Upper lobe of right lung (tissue), 1 donor: ENCODE data around the gene ANKRD17. TPM values are rescaled to one million over a fixed set of nuclear protein-coding genes. Genes with fewer than 3 reads are reported as not detected.
"Not testable (repeated sequence)": the region's sequence is repeated elsewhere in the genome, so short reads cannot be mapped to it uniquely, and the experiment has no call there.

ENCODE experiments used
- ATAC-seq: fragments of 200-7000 bp; cut with Tn5 transposase; one replicate; pipeline ENCODE4 v1.9.1; 2020; ENCODE audit warnings: mild to moderate bottlenecking, moderate library complexity
- DNase-seq: peaks from one replicate; pipeline ENCODE4 v3.0.0-alpha.2; 2020
- H3K27ac ChIP-seq: fragments of 200-600 bp; one replicate; pipeline ENCODE4 v1.8.0; 2022
- H3K27me3 ChIP-seq: fragments of 200-600 bp; one replicate; pipeline ENCODE4 v1.8.0; 2022; ENCODE audit warnings: mild to moderate bottlenecking
- H3K36me3 ChIP-seq: fragments of 200-600 bp; one replicate; pipeline ENCODE4 v1.8.0; 2022
- H3K4me1 ChIP-seq: fragments of 200-600 bp; one replicate; pipeline ENCODE4 v1.8.0; 2022
- H3K4me3 ChIP-seq: fragments of 200-600 bp; one replicate; pipeline ENCODE4 v1.8.0; 2022; ENCODE audit warnings: mild to moderate bottlenecking
- H3K9me3 ChIP-seq: fragments of 200-600 bp; one replicate; pipeline ENCODE4 v1.8.0; 2022
- CTCF ChIP-seq: fragments of 200-600 bp; IDR thresholded peaks from one replicate; pipeline ENCODE4 v1.8.0; 2022; ENCODE audit warnings: antibody characterized with exemption
- intact Hi-C: fragments of 100-400 bp; cut with DNase I; formaldehyde crosslinking; loops from one replicate; pipeline ENCODE4 v1.11.0; 2022
- total RNA-seq: library from RNA; stranded (reverse); fragmentation: NEBNext Ultra II Directional; extraction: Animal tissue kit (Norgen Biotek cat#: 25700); gene quantifications from one replicate; pipeline ENCODE4 v1.2.1, GENCODE V29; 2021
- donor health status: DM: no; HTN: yes; CAD: no; lungs with severe emphysema.

ANKRD17 gene
- total RNA-seq, 1 donor from 2014 or later = 61.5 TPM

DNA sequence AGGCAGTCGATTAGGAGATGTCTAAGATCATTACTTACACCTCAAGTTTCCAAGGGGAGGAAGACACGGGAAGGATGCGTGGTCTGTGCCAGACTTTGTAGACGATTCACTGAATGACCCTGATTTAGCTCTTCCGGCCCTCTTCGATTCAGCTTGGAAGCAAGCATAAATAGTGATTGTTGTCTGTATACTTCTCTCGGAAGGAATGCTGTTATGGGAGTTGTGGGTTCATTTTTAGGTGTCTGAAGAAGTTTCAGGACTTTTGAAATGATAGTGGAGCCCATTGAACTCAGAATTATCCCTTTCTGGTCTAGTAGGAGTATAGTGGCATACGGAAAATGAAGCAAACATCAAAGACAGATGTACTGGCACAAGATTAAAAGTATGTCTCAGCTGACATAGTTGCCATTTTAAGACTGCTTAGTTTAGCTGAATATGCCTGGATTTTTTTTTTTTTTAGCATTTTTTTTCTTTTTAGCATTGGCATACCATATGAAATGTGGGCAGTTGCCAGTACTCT, 1.0 kb upstream of the ANKRD17 start:
- intact Hi-C loops = loop anchor here (10.0 kb wide), 1 partner anchor 125 kb away; no protein-coding TSS in a partner anchor
- Histone ChIP-seq H3K4me1 (peaks cover 30% of the 10 kb centered on the region), H3K4me3 (peak overlapping the region; percentile 85), H3K36me3 (no peaks in the 10 kb centered on the region), H3K27me3 (no peaks in the 10 kb centered on the region), H3K9me3 (no peaks in the 10 kb centered on the region), H3K27ac (peak overlapping the region; percentile 99)
- DNase-seq (no peak), ATAC-seq (no peak)
- TF ChIP-seq CTCF = no peak

- H3K9me3 ChIP-seq = no peaks in the 10 kb centered on the region
- no peak for ATAC-seq
- TF ChIP-seq CTCF = no peak
- H3K4me3 ChIP-seq = peak overlapping the region; percentile 85
- peaks cover 42% of the 10 kb centered on the region for H3K4me1 ChIP-seq
- intact Hi-C loops = loop anchor here (10.0 kb wide), 1 partner anchor 124 kb away; no protein-coding TSS in a partner anchor
- DNase-seq = no peak
- peak overlapping the region; percentile 99 for H3K27ac ChIP-seq
- H3K36me3 ChIP-seq = no peaks in the 10 kb centered on the region
- no peaks in the 10 kb centered on the region for H3K27me3 ChIP-seq
Observed at GRCh38 chr4:73258436-73258685, 237 bp downstream of the ANKRD17 start.

DNA sequence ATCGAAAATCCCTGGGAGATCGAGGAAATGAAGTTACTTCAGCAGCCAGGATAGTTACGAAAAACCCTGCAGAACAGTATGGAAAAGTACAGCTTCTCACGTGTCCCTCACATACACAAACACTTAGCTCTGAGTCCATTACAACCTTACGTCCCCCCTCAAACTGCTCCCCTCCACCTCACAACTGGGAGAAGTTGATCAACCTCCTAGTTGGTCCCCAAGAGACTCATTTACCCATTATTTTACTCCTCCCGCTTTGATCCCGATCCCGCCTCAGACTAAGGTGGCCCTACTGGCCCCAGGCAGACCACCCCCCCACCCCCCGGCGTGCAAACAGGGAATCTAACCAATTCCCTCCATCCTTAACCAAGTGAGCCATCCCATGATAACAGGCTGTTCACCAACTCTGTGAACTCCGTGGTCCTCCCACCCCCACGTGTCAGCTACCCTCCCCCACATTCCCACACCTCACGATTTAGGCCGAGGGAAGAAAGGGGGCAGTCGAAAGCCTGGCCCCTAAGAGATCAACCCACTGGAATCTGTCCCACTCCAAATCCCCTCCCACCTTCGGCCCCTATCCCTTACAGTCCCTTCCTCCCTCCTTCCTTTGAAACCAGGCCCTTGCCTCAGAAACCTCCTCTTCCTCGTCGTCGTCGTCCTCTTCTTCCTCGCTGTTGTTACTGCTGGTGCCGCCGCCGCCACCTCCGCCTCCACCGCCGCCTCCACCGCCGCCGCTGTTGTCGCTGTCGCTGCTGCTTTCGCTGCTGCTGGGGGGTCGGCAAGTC, 755 bp downstream of the ANKRD17 start:
- intact Hi-C loops = loop anchor here (10.0 kb wide), 1 partner anchor 123 kb away; no protein-coding TSS in a partner anchor
- H3K4me3 ChIP-seq = peak overlapping the region; percentile 85
- H3K4me1 ChIP-seq = peaks cover 42% of the 10 kb centered on the region
- H3K36me3 ChIP-seq = no peaks in the 10 kb centered on the region
- no peaks in the 10 kb centered on the region for H3K9me3 ChIP-seq
- TF ChIP-seq CTCF = no peak
- H3K27ac ChIP-seq = peak overlapping the region; percentile 99
- peak; percentile 0 for ATAC-seq
- no peak for DNase-seq
- H3K27me3 ChIP-seq = no peaks in the 10 kb centered on the region

DNA sequence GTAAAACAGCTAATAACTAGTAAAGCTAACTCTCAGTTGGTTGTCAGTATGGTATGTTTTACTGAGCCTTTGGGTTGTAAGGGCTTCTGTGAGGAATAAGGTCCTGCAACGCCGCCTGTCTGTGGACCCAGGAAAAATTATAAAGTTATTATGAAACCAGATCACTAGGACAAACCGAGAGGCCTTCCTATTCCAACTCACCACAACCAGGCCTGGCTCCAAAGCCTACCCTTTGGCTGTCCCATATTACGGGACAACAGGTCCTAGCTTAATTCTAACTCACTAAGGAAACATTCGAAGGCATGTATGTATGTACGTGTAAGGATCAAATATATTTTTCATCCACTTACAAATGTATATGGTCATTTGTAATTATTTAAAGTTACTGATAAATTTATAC, 1.4 kb downstream of the ANKRD17 start:
- Histone ChIP-seq H3K27ac (peak overlapping the region; percentile 99), H3K4me1 (peaks cover 42% of the 10 kb centered on the region), H3K36me3 (no peaks in the 10 kb centered on the region), H3K4me3 (peak overlapping the region; percentile 85), H3K9me3 (no peaks in the 10 kb centered on the region), H3K27me3 (no peaks in the 10 kb centered on the region)
- intact Hi-C loops = loop anchor here (10.0 kb wide), 1 partner anchor 122 kb away; no protein-coding TSS in a partner anchor
- ATAC-seq (peak; percentile 66), DNase-seq (peak; percentile 75)
- peak; percentile 73 for TF ChIP-seq CTCF

DNA sequence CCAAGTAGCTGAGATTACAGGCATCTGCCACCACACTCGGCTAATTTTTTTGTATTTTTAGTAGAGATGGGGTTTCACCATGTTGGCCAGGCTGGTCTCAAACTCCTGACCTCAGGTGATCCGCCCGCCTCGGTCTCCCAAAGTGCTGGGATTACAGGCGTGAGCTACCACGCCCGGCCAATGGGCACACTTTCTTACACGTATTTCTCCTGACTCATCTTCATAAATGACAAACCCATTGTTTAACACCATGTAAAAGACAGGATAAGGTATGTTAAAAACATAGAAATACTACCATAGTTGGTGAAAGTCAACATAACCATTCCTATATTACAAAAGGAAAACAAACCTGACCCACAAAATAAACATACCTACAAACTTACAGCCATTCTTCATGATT, 2.8 kb downstream of the ANKRD17 start:
- not testable (repeated sequence) for H3K36me3 ChIP-seq, H3K27ac ChIP-seq, DNase-seq, H3K9me3 ChIP-seq, ATAC-seq, H3K4me3 ChIP-seq, H3K27me3 ChIP-seq
- H3K4me1 ChIP-seq = peaks cover 42% of the 10 kb centered on the region
- intact Hi-C loops = loop anchor here (10.0 kb wide), 1 partner anchor 121 kb away; no protein-coding TSS in a partner anchor

GRCh38 chr4:73252001-73252400, 6.6 kb downstream of the ANKRD17 start:
- Histone ChIP-seq H3K4me1 (peaks cover 34% of the 10 kb centered on the region), H3K4me3 (no peak overlapping the region), H3K27me3 (no peaks in the 10 kb centered on the region), H3K36me3 (no peaks in the 10 kb centered on the region), H3K9me3 (no peaks in the 10 kb centered on the region), H3K27ac (no peak overlapping the region)
- no peak for TF ChIP-seq CTCF
- DNase-seq = no peak
- ATAC-seq = no peak
- intact Hi-C loops = loop anchor here (10.0 kb wide), 1 partner anchor 117 kb away; no protein-coding TSS in a partner anchor
